OCI-LY1 (cell line): ENCODE results near the gene TMEM132A.

Experiments used
- H2AFZ ChIP-seq: fragments of 200-600 bp; sonication (generic), shearing (Covaris generic); 2 replicates; pipeline ENCODE4 v1.6.0; 2014; ENCODE audit warnings: antibody characterized with exemption, mild to moderate bottlenecking, low read length
- H3F3A ChIP-seq: fragments of 200-600 bp; sonication (generic), shearing (Covaris generic); 2 replicates; pipeline ENCODE4 v1.6.0; 2014; ENCODE audit warnings: mild to moderate bottlenecking, antibody characterized with exemption, low read length, moderate library complexity; ENCODE audit not compliant: insufficient read depth
- H3K27ac ChIP-seq: fragments of 200-600 bp; sonication (generic); 2 replicates; pipeline ENCODE4 v1.5.1; 2014; ENCODE audit warnings: low read length, mixed run types, mild to moderate bottlenecking, low read depth; ENCODE audit not compliant: poor library complexity, severe bottlenecking
- H3K27me3 ChIP-seq: fragments of 200-600 bp; sonication (generic); 2 replicates; pipeline ENCODE4 v1.6.0; 2014; ENCODE audit warnings: antibody characterized with exemption, mild to moderate bottlenecking, low read length, moderate library complexity; ENCODE audit not compliant: insufficient read depth
- H3K36me3 ChIP-seq: fragments of 200-600 bp; sonication (generic); 2 replicates; pipeline ENCODE4 v1.6.1; 2014; ENCODE audit warnings: mild to moderate bottlenecking, antibody characterized with exemption, low read length, moderate library complexity, mixed read lengths; ENCODE audit not compliant: insufficient read depth
- H3K4me1 ChIP-seq: fragments of 200-600 bp; sonication (generic); 2 replicates; pipeline ENCODE4 v1.5.1; 2014; ENCODE audit warnings: mild to moderate bottlenecking, low read length, moderate library complexity; ENCODE audit not compliant: insufficient read depth, severe bottlenecking
- H3K4me2 ChIP-seq: fragments of 200-600 bp; sonication (generic), shearing (Covaris generic); 2 replicates; pipeline ENCODE4 v1.6.1; 2014; ENCODE audit warnings: low read length
- H3K4me3 ChIP-seq: fragments of 200-600 bp; sonication (generic); 2 replicates; pipeline ENCODE4 v1.5.1; 2014; ENCODE audit warnings: low read length, low read depth, mild to moderate bottlenecking, mixed read lengths; ENCODE audit not compliant: poor library complexity, severe bottlenecking
- H3K79me2 ChIP-seq: fragments of 200-600 bp; shearing (Covaris generic); 2 replicates; pipeline ENCODE4 v1.6.1; 2016; ENCODE audit warnings: mixed run types, low read length, mixed read lengths; ENCODE audit not compliant: insufficient read depth
- H3K9ac ChIP-seq: fragments of 200-600 bp; sonication (generic), shearing (Covaris generic); 2 replicates; pipeline ENCODE4 v1.6.1; 2014; ENCODE audit warnings: mild to moderate bottlenecking, low read length, mixed read lengths
- H3K9me2 ChIP-seq: fragments of 200-600 bp; sonication (generic), shearing (Covaris generic); 2 replicates; pipeline ENCODE4 v1.6.1; 2014; ENCODE audit warnings: low read depth, mild to moderate bottlenecking, low read length, mixed read lengths
- H3K9me3 ChIP-seq: fragments of 200-600 bp; shearing (Covaris generic); 2 replicates; pipeline ENCODE4 v1.6.1; 2014; ENCODE audit warnings: low read length, mixed read lengths
- H4K20me1 ChIP-seq: fragments of 200-600 bp; sonication (generic), shearing (Covaris generic); 2 replicates; pipeline ENCODE4 v1.6.0; 2016; ENCODE audit warnings: mild to moderate bottlenecking, low read length; ENCODE audit not compliant: insufficient read depth
- CTCF ChIP-seq: fragments of 200-600 bp; sonication (generic), shearing (Covaris generic); IDR thresholded peaks from 2 replicates; pipeline ENCODE4 v1.5.1; 2017; ENCODE audit warnings: mild to moderate bottlenecking, antibody characterized with exemption, low read length, moderate library complexity, mixed read lengths
- EZH2 ChIP-seq: fragments of 200-600 bp; sonication (generic), shearing (Covaris generic); IDR thresholded peaks from 2 replicates; pipeline ENCODE4 v1.8.0; 2017; ENCODE audit warnings: borderline replicate concordance, mixed run types, mild to moderate bottlenecking, antibody characterized with exemption, low read length, moderate library complexity, mixed read lengths

Gene TMEM132A

DNA sequence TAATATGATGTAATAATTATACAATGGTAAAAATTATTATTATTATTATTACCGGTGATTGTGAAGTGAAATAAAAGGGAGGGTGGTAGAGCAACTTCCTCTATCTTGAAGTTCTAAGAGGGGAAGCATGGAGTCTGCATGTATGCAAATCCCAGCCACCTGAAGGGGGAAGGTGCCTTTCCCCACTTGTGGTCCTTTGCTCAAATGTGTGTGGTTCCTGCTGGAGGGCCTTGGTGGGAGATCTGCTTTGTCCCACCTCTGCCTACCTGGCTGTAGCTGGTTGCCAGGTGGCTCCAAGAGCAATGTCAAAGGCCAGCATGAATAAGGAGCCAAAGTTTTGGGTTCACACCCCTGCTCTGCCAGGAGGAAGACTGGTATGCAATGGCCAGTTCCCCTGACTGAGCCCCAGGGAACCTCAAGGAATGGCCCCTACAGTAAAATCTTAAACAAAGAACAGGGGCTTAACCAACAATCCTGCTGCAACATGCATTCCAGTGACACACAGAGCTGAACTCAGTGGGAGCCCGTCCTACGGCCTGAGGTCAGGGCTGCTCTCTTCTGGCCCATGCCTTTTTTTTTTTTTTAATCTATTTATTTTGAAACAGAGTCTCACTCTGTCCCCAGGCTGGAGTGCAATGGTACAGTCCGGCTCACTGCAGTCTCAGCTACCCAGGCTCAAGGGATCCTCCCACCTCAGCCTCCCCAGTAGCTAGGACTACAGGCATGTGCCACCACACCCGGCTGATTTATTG is 8.5 kb downstream of the TMEM132A start:
- Histone ChIP-seq H4K20me1 (no peaks in the 10 kb centered on the region), H3K36me3 (no peaks in the 10 kb centered on the region), H3K27me3 (no peaks in the 10 kb centered on the region), H3F3A (no peaks in the 10 kb centered on the region), H3K4me2 (peak overlapping the region; percentile 57; the same call in 1 of the 2 replicates), H3K4me3 (no peak overlapping the region), H3K9me3 (no peaks in the 10 kb centered on the region), H3K27ac (peak overlapping the region; percentile 76), H3K79me2 (no peaks in the 10 kb centered on the region), H3K9ac (peak overlapping the region; percentile 5; the same call in 1 of the 2 replicates), H2AFZ (no peak overlapping the region), H3K4me1 (peaks cover 36% of the 10 kb centered on the region), H3K9me2 (no peaks in the 10 kb centered on the region)
- TF ChIP-seq EZH2 (no peak), CTCF (no peak)

DNA sequence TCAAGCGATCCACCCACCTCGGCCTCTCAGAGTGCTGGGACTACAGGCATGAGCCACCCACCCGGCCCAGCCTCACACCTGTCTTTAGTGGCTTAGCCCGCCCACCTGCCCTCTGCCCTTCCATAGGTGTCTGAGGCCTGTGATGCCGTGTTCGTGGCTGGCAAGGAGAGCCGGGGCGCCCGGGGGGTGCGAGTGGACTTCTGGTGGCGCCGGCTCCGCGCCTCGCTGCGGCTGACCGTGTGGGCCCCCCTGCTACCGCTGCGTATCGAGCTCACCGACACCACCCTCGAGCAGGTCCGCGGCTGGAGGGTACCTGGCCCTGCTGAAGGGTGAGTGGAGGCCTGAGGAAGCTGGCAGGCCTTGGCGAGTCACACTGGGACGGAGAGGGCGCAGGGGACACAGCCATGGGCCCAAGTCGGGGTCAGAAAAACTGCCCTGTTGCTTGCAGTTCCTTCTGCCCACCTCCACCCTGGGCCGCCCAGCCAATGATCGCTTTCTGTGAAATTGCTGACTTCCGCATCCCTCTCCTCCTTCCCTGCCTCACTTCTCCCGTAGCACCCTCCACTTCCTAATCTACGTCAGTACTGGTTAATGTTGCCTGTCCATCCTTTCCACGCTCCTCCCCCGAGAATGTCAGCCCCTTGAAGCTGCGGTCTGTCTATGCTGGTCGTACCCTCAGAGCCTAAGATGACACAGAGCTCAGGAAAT is 9.3 kb downstream of the TMEM132A start:
- no peaks in the 10 kb centered on the region for H4K20me1 ChIP-seq
- no peak overlapping the region for H3K9ac ChIP-seq
- no peak overlapping the region for H3K27ac ChIP-seq
- no peaks in the 10 kb centered on the region for H3K36me3 ChIP-seq
- no peaks in the 10 kb centered on the region for H3F3A ChIP-seq
- H3K9me2 ChIP-seq: no peaks in the 10 kb centered on the region
- no peak overlapping the region for H2AFZ ChIP-seq
- no peaks in the 10 kb centered on the region for H3K27me3 ChIP-seq
- TF ChIP-seq CTCF: no peak
- TF ChIP-seq EZH2: no peak
- H3K79me2 ChIP-seq: no peaks in the 10 kb centered on the region
- peak overlapping the region; percentile 7; the same call in 1 of the 2 replicates for H3K4me2 ChIP-seq
- H3K4me1 ChIP-seq: peaks cover 36% of the 10 kb centered on the region
- no peaks in the 10 kb centered on the region for H3K9me3 ChIP-seq
- no peak overlapping the region for H3K4me3 ChIP-seq

- Histone ChIP-seq H3K9me3 (no peaks in the 10 kb centered on the region), H3K27ac (no peak overlapping the region), H3K36me3 (no peaks in the 10 kb centered on the region), H3K9ac (no peak overlapping the region), H4K20me1 (no peaks in the 10 kb centered on the region), H2AFZ (no peak overlapping the region), H3K79me2 (no peaks in the 10 kb centered on the region), H3K27me3 (no peaks in the 10 kb centered on the region), H3K4me2 (peak overlapping the region; percentile 7; the same call in 1 of the 2 replicates), H3F3A (no peaks in the 10 kb centered on the region), H3K4me3 (no peak overlapping the region), H3K9me2 (no peaks in the 10 kb centered on the region), H3K4me1 (peaks cover 36% of the 10 kb centered on the region)
- no peak for TF ChIP-seq CTCF
- TF ChIP-seq EZH2: no peak
Observed at GRCh38 chr11:60934124-60934789, 10.0 kb downstream of the TMEM132A start.
